Measurements from ENCODE around the gene DYRK2. TPM values are rescaled to one million over a fixed set of nuclear protein-coding genes. Genes with fewer than 3 reads are reported as not detected.

DYRK2 gene
- total RNA-seq, 1 experiment from 2014 or later, result 20.6 TPM

- ChIA-PET CTCF (no interaction called here), POLR2A (ENCODE audit: unreplicated experiment) (no interaction called here)
- peak overlapping the region; percentile 92 for H3K4me2 ChIP-seq (ENCODE audit: low read length)
- H4K20me1 ChIP-seq (ENCODE audit: low read length), result peaks cover 21% of the 10 kb centered on the region
- intact Hi-C loops (cut with micrococcal nuclease), result loop anchor here (2.0 to 5.0 kb wide), 8 partner anchors 57 to 278 kb away; no protein-coding TSS in a partner anchor
- peak overlapping the region; percentile 69 for H2AFZ ChIP-seq (ENCODE audit: low read length)
- no peaks in the 10 kb centered on the region for H3K27me3 ChIP-seq (ENCODE audit: low read length)
- TSS peak; percentile 31 for BruUV-seq (replicated peaks)
- DNase-seq (peak; percentile 24), ATAC-seq (peak; percentile 6)
- H3K79me2 ChIP-seq (ENCODE audit: low read length), result peaks cover 56% of the 10 kb centered on the region
- no peak for TF ChIP-seq EZH2phosphoT487 (IDR thresholded peaks at IDR 0.05; ENCODE audit: borderline replicate concordance, low read length)
- TF ChIP-seq, protein P1, sequence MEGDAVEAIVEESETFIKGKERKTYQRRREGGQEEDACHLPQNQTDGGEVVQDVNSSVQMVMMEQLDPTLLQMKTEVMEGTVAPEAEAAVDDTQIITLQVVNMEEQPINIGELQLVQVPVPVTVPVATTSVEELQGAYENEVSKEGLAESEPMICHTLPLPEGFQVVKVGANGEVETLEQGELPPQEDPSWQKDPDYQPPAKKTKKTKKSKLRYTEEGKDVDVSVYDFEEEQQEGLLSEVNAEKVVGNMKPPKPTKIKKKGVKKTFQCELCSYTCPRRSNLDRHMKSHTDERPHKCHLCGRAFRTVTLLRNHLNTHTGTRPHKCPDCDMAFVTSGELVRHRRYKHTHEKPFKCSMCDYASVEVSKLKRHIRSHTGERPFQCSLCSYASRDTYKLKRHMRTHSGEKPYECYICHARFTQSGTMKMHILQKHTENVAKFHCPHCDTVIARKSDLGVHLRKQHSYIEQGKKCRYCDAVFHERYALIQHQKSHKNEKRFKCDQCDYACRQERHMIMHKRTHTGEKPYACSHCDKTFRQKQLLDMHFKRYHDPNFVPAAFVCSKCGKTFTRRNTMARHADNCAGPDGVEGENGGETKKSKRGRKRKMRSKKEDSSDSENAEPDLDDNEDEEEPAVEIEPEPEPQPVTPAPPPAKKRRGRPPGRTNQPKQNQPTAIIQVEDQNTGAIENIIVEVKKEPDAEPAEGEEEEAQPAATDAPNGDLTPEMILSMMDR (conservative IDR thresholded peaks at IDR 0.05; ENCODE audit: low read depth, low read length), result no peak
- TF ChIP-seq EZH2 (IDR thresholded peaks at IDR 0.05; ENCODE audit: low read length, unreplicated experiment), result no peak
- H3K27ac ChIP-seq (ENCODE audit: low read length), result 0 out of 2 replicates have a peak overlapping the region, but pooled peaks have one; percentile 8
- peaks cover 22% of the 10 kb centered on the region for H3K4me1 ChIP-seq (ENCODE audit: insufficient read depth, low read length)
- H3K36me3 ChIP-seq (ENCODE audit: low read depth, low read length), result no peaks in the 10 kb centered on the region
- no peaks in the 10 kb centered on the region for H3K9me2 ChIP-seq (replicated peaks; ENCODE audit: low read length)
- H3K9ac ChIP-seq (ENCODE audit: low read length), result peak overlapping the region; percentile 88
- H3F3A ChIP-seq (ENCODE audit: low read length, unreplicated experiment), result no peaks in the 10 kb centered on the region
- H3K9me3 ChIP-seq (ENCODE audit: low read length), result no peaks in the 10 kb centered on the region
- peak overlapping the region; percentile 96 for H3K4me3 ChIP-seq (ENCODE audit: low read length)
These were observed 1.2 kb downstream of the DYRK2 start for GRCh38 chr12:67649570-67650387.

DNA sequence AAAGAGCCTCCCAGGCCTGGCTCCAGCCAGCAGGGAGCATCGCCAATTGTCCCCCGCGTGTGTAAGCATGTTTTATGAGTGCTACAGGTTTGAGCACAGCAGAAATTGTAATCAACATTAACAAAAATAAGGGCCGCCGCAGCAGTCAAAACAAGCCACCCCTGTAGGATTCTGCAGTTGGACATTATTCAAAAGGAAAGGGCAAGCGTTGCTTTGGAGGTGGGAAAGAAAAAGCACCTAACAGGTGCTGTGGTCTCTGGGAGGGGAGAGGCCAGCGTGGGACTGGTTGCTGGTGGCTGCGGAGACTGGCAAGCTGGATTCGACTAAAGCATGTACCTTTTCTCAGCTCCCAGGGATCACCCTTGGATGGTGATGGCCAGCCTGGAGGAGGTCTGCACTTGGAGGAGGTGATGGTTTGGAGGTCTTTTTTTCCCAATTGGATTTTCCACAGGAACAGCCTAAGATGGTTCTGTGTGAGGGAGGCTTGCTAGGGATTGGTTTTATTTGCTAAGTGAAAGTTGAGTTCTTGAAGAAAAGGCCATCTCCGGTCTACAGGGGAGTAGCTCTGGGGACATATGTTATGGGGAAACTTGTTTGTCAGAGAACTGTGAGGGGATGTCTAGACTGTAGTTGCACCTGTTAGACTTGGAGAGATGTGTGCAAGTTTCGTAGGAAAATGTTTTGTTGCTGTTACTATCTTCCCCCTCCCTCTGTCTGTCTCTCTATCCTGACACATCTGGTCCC is 2.0 kb downstream of the DYRK2 start:
- Histone ChIP-seq H3K9me2 (replicated peaks; ENCODE audit: low read length) (no peaks in the 10 kb centered on the region), H3F3A (ENCODE audit: low read length, unreplicated experiment) (no peaks in the 10 kb centered on the region), H3K27me3 (ENCODE audit: low read length) (no peaks in the 10 kb centered on the region), H2AFZ (ENCODE audit: low read length) (peak overlapping the region; percentile 69), H3K9ac (ENCODE audit: low read length) (peak overlapping the region; percentile 88), H3K4me2 (ENCODE audit: low read length) (peak overlapping the region; percentile 92), H3K9me3 (ENCODE audit: low read length) (no peaks in the 10 kb centered on the region), H3K36me3 (ENCODE audit: low read depth, low read length) (no peaks in the 10 kb centered on the region), H3K27ac (ENCODE audit: low read length) (no peak overlapping the region), H3K4me1 (ENCODE audit: insufficient read depth, low read length) (peaks cover 22% of the 10 kb centered on the region), H4K20me1 (ENCODE audit: low read length) (peaks cover 22% of the 10 kb centered on the region), H3K79me2 (ENCODE audit: low read length) (peaks cover 64% of the 10 kb centered on the region), H3K4me3 (ENCODE audit: low read length) (peak overlapping the region; percentile 96)
- ChIA-PET POLR2A (ENCODE audit: unreplicated experiment) (no interaction called here), CTCF (no interaction called here)
- intact Hi-C loops (cut with micrococcal nuclease), result loop anchor here (1.0 to 5.0 kb wide), 7 partner anchors 57 to 293 kb away; no protein-coding TSS in a partner anchor
- DNase-seq (peak; percentile 13), ATAC-seq (no peak)
- no TSS peak for BruUV-seq (replicated peaks)
- TF ChIP-seq EZH2 (IDR thresholded peaks at IDR 0.05; ENCODE audit: low read length, unreplicated experiment), result no peak
- TF ChIP-seq, protein P1 (conservative IDR thresholded peaks at IDR 0.05; ENCODE audit: low read depth, low read length), result no peak
- TF ChIP-seq EZH2phosphoT487 (IDR thresholded peaks at IDR 0.05; ENCODE audit: borderline replicate concordance, low read length), result no peak
